RWPE2 (cell line): ENCODE results near the gene VGF.

ENCODE experiments used
- ATAC-seq: fragments of 200-7000 bp; cut with Tn5 transposase; 3 replicates; pipeline ENCODE4 v1.9.1; 2021; ENCODE audit warnings: low read depth
- DNase-seq: peaks from one replicate; pipeline ENCODE4 v3.0.0-alpha.2; 2020; ENCODE audit warnings: low spot score
- H3K27ac ChIP-seq: fragments of 450-650 bp; 2 replicates; pipeline ENCODE4 v1.5.1; 2017; ENCODE audit warnings: mild to moderate bottlenecking; ENCODE audit not compliant: poor library complexity, severe bottlenecking
- H3K27me3 ChIP-seq: fragments of 250-450 bp; sonication (Bioruptor Pico); 2 replicates; pipeline ENCODE4 v1.5.1; 2021; ENCODE audit warnings: mild to moderate bottlenecking, moderate library complexity; ENCODE audit not compliant: insufficient read depth, poor library complexity, severe bottlenecking
- H3K36me3 ChIP-seq: fragments of 250-450 bp; sonication (Bioruptor Pico); 2 replicates; pipeline ENCODE4 v1.5.1; 2020; ENCODE audit warnings: low read depth, mild to moderate bottlenecking, moderate library complexity
- H3K4me1 ChIP-seq: fragments of 250-450 bp; sonication (Bioruptor Pico); 2 replicates; pipeline ENCODE4 v1.5.1; 2021; ENCODE audit warnings: mild to moderate bottlenecking, moderate library complexity; ENCODE audit not compliant: insufficient read depth, poor library complexity, severe bottlenecking
- H3K4me3 ChIP-seq: fragments of 250-450 bp; sonication (Bioruptor Pico); 2 replicates; pipeline ENCODE4 v1.5.1; 2021; ENCODE audit warnings: mild to moderate bottlenecking, moderate library complexity; ENCODE audit not compliant: severe bottlenecking
- H3K9me3 ChIP-seq: fragments of 250-450 bp; sonication (Bioruptor Pico); 2 replicates; pipeline ENCODE4 v1.5.1; 2021; ENCODE audit warnings: mild to moderate bottlenecking, moderate library complexity; ENCODE audit not compliant: severe bottlenecking
- CTCF ChIP-seq: fragments of 450-650 bp; IDR thresholded peaks from one replicate; pipeline ENCODE4 v1.5.1; 2017; ENCODE audit warnings: mild to moderate bottlenecking, moderate library complexity; ENCODE audit not compliant: poor library complexity, severe bottlenecking

VGF gene

GRCh38 chr7:101175664-101176063 lies 10.3 kb upstream of the VGF start:
- H3K36me3 ChIP-seq, result no peaks in the 10 kb centered on the region
- no peak overlapping the region for H3K27ac ChIP-seq
- DNase-seq (no peak), ATAC-seq (no peak)
- no peak for TF ChIP-seq CTCF
- no peak overlapping the region for H3K4me3 ChIP-seq
- H3K27me3 ChIP-seq, result peaks cover 75% of the 10 kb centered on the region
- H3K9me3 ChIP-seq, result no peaks in the 10 kb centered on the region
- H3K4me1 ChIP-seq, result peaks cover 7% of the 10 kb centered on the region

- H3K9me3 ChIP-seq, result no peaks in the 10 kb centered on the region
- no peak for DNase-seq
- peaks cover 75% of the 10 kb centered on the region for H3K27me3 ChIP-seq
- ATAC-seq, result 0 out of 3 replicates have a peak, but pooled peaks have one; percentile 1
- no peak overlapping the region for H3K4me3 ChIP-seq
- H3K4me1 ChIP-seq, result peaks cover 9% of the 10 kb centered on the region
- H3K36me3 ChIP-seq, result no peaks in the 10 kb centered on the region
- no peak for TF ChIP-seq CTCF
- H3K27ac ChIP-seq, result no peak overlapping the region
Observed at GRCh38 chr7:101174322-101174854, 9.0 kb upstream of the VGF start.

DNA sequence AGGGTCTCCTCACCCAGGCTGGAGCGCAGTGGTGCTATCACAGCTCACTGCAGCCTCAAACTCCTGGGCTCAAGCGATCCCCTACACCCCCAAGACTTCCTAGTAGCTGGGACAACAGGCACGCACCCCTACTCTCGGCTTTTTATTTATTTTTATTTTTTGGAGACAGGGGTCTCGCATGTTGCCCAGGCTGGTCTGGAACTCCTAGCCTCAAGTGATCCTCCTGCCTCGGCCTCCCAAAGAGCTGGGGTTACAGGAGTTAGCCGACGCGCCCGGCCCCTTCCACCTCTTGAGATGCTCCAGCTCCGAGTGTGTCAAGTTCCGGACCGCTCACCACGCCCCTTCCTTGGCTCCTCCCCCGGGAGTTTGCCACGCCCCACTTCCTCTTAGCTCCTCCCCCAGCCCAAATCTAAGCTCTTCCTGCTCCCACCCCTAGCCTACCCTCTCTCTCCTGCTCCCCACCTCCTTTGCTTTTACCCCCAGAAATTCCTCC lies 8.4 kb upstream of the VGF start:
- H3K4me3 ChIP-seq, result peak overlapping the region; percentile 8
- H3K27ac ChIP-seq, result no peak overlapping the region
- peaks cover 76% of the 10 kb centered on the region for H3K27me3 ChIP-seq
- H3K4me1 ChIP-seq, result peaks cover 15% of the 10 kb centered on the region
- H3K9me3 ChIP-seq, result no peaks in the 10 kb centered on the region
- no peaks in the 10 kb centered on the region for H3K36me3 ChIP-seq
- TF ChIP-seq CTCF, result no peak
- DNase-seq, result no peak
- peak; percentile 72 for ATAC-seq

- H3K27me3 ChIP-seq, result peaks cover 69% of the 10 kb centered on the region
- H3K4me3 ChIP-seq, result peak overlapping the region; percentile 8
- ATAC-seq, result peak; percentile 71
- H3K4me1 ChIP-seq, result peaks cover 22% of the 10 kb centered on the region
- H3K27ac ChIP-seq, result no peak overlapping the region
- DNase-seq, result no peak
- H3K36me3 ChIP-seq, result no peaks in the 10 kb centered on the region
- no peaks in the 10 kb centered on the region for H3K9me3 ChIP-seq
- no peak for TF ChIP-seq CTCF
Observed at GRCh38 chr7:101172854-101173751, 7.7 kb upstream of the VGF start.
